ENCODE data around the gene REEP6. TPM values are rescaled to one million over a fixed set of nuclear protein-coding genes. Genes with fewer than 3 reads are reported as not detected.

The REEP6 gene
- total RNA-seq, 2 experiments from 2014 or later = 2.0 to 2.4 TPM

DNA sequence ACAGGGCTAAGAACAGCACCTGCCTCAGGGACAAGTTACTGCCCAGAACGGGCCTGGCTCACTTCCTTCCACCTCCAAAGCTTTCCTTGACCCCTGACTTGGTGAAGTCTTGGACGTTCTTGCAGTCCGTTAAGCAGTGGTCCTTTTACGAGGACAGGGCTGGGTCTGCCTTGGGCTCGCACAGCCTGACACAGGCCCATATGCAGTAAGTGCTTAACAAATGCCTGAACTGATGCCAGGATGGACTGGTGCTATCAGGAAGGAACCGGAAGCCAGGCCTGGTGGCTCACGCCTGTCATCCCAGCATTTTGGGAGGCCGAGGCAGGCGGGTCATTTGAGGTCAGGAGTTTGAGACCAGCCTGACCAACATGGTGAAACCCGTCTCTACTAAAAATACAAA, 31.1 kb downstream of the REEP6 start:
- DNase-seq = no peak
- Mint-ChIP-seq H3K27me3 (peaks cover 29% of the 10 kb centered on the region), H3K4me1 (ENCODE audit: low read depth) (peaks cover 6% of the 10 kb centered on the region), H3K9me3 (no peaks in the 10 kb centered on the region), H3K36me3 (ENCODE audit: low read depth) (no peaks in the 10 kb centered on the region), H3K4me3 (no peak overlapping the region), H3K27ac (no peak overlapping the region)
- intact Hi-C loops (cut with micrococcal nuclease) = no loop called here
- ChIA-PET CTCF (interaction anchor here (1.5 kb wide), 1 partner anchor 25 kb away, joined by 4 read pairs; no protein-coding TSS in a partner anchor), POLR2A (no interaction called here)
- TF ChIP-seq, protein P1, sequence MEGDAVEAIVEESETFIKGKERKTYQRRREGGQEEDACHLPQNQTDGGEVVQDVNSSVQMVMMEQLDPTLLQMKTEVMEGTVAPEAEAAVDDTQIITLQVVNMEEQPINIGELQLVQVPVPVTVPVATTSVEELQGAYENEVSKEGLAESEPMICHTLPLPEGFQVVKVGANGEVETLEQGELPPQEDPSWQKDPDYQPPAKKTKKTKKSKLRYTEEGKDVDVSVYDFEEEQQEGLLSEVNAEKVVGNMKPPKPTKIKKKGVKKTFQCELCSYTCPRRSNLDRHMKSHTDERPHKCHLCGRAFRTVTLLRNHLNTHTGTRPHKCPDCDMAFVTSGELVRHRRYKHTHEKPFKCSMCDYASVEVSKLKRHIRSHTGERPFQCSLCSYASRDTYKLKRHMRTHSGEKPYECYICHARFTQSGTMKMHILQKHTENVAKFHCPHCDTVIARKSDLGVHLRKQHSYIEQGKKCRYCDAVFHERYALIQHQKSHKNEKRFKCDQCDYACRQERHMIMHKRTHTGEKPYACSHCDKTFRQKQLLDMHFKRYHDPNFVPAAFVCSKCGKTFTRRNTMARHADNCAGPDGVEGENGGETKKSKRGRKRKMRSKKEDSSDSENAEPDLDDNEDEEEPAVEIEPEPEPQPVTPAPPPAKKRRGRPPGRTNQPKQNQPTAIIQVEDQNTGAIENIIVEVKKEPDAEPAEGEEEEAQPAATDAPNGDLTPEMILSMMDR (IDR thresholded peaks at IDR 0.05) = no peak
- no peak for ATAC-seq

DNA sequence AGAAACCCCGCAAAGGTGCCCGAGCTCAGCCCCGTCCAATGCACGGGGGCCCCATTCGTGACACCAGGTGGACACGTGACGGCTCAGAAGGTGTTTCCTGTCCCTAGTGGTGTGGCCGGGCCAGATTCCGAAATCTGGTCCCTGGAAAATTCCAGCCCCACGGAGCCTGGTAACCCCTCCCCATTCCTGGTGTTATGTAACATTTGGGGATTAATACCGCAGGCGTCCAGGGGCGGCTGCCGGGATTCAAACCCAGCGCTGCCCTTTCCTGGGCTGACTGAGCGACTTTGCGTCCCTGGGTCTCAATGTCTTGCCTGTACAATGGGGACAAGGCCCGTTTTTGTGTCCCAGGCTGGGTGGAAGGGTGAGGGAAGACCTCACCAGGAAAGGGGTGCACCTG, 31.9 kb downstream of the REEP6 start:
- ChIA-PET POLR2A (interaction anchor here (1.4 kb wide), 1 partner anchor 57 kb away, joined by 3 read pairs; no protein-coding TSS in a partner anchor), CTCF (interaction anchor here (1.5 kb wide), 1 partner anchor 24 kb away, joined by 4 read pairs; no protein-coding TSS in a partner anchor)
- DNase-seq (no peak), ATAC-seq (no peak)
- peaks cover 6% of the 10 kb centered on the region for H3K4me1 Mint-ChIP-seq (ENCODE audit: low read depth)
- H3K36me3 Mint-ChIP-seq (ENCODE audit: low read depth) = no peaks in the 10 kb centered on the region
- TF ChIP-seq, protein P1 (IDR thresholded peaks at IDR 0.05) = no peak
- intact Hi-C loops (cut with micrococcal nuclease) = no loop called here
- H3K27me3 Mint-ChIP-seq = peaks cover 31% of the 10 kb centered on the region
- H3K4me3 Mint-ChIP-seq = no peak overlapping the region
- H3K9me3 Mint-ChIP-seq = no peaks in the 10 kb centered on the region
- H3K27ac Mint-ChIP-seq = no peak overlapping the region

DNA sequence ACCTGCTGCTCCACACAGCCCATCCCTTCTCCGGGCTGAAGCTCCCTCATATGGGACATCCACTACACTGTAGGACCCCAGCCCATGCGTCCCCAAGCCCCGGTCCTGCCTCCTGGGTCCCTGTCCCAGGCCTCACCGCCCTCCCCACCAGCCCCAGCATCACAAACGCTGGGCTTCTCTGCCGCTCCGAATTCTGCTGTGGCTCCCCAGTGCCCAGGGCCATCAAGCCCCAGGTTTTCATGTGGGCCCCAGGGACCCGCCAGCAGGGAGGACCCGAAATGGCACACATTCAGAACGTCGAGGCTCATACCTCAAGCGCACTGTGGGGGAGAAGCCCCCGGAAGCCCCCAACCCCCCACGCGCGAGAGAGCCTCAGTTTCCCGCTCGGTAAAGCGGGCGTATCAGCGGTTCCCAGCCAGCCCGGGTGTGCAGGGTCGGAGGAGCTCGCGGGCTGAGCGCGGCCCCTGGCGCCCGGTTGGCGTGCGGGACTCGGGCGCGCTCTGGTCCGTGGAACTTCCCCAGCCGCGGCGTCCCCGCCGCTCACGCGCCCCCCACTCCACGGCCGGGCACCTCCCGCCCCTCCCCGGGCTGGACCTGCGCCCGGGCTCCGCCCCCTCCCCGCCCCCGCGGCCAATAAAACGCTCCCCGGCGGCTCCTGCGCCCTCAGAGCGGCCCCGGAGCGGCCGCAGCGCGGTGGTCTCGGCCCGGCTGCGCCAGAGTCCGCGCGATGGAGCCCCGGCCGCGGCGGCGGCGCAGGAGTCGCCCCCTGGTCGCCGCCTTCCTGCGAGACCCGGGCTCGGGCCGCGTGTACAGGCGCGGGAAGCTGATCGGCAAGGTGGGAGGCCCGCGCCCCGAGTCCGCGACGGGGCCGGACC, 32.7 kb downstream of the REEP6 start, which contains the start of gene PLK5:
PLK5 (plus strand) TSS at position 666 of the 875 bp plus-strand sequence. CDS start 2,920 bp downstream, outside the sequence.
- CTCF ChIA-PET = no interaction called here
- Mint-ChIP-seq H3K27me3 (peaks cover 31% of the 10 kb centered on the region), H3K9me3 (no peaks in the 10 kb centered on the region), H3K36me3 (ENCODE audit: low read depth) (no peaks in the 10 kb centered on the region), H3K4me1 (ENCODE audit: low read depth) (peaks cover 6% of the 10 kb centered on the region), H3K27ac (no peak within 1 kb of the TSS), H3K4me3 (no peak within 1 kb of the TSS)
- POLR2A ChIA-PET = interaction anchor here (1.4 kb wide), 1 partner anchor 57 kb away, joined by 3 read pairs; no protein-coding TSS in a partner anchor
- intact Hi-C loops (cut with micrococcal nuclease) = no loop called here
- DNase-seq (no peak), ATAC-seq (no peak)
- TF ChIP-seq, protein P1 (IDR thresholded peaks at IDR 0.05) = no peak

DNA sequence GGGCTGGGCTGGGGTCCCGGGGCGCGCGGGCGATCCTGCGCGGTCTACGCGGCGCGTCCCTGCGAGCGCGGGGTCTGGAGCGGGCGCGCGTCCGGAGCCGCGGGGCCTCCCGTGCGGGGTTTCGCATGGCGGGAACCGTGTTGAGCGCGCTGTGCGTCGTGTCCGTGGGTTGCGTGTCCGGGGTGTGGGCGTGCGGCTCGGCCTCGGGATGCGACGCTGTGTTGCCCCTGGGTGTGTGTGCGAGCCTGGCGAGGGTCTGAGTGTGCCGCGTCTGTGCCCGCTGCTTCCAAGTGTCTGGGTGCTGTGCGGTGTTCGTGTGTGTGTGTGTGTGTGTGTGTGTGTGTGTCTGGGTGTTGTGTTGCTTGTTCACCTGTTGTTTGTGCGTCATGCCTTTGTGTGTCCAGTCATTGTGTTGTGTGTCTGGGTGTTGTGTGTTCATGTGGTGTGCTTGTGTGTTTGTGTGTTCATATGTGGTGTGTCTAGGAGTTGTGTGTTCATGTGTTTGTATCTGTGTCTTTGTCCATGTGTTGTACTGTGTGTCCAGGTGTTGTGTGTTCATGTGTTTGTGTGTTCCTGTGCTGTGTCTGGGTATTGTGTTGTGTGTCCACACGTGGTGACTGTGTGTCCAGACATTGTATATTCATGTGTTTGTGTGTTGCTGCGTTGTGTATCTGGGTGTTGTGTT, 33.4 kb downstream of the REEP6 start:
- intact Hi-C loops (cut with micrococcal nuclease) = no loop called here
- ChIA-PET CTCF (no interaction called here), POLR2A (interaction anchor here (1.4 kb wide), 1 partner anchor 58 kb away, joined by 3 read pairs; no protein-coding TSS in a partner anchor)
- H3K36me3 Mint-ChIP-seq (ENCODE audit: low read depth) = no peaks in the 10 kb centered on the region
- H3K9me3 Mint-ChIP-seq = no peaks in the 10 kb centered on the region
- peaks cover 31% of the 10 kb centered on the region for H3K27me3 Mint-ChIP-seq
- H3K4me1 Mint-ChIP-seq (ENCODE audit: low read depth) = peaks cover 6% of the 10 kb centered on the region
- H3K27ac Mint-ChIP-seq = no peak overlapping the region
- DNase-seq (no peak), ATAC-seq (no peak)
- TF ChIP-seq, protein P1 (IDR thresholded peaks at IDR 0.05) = no peak
- H3K4me3 Mint-ChIP-seq = no peak overlapping the region

DNA sequence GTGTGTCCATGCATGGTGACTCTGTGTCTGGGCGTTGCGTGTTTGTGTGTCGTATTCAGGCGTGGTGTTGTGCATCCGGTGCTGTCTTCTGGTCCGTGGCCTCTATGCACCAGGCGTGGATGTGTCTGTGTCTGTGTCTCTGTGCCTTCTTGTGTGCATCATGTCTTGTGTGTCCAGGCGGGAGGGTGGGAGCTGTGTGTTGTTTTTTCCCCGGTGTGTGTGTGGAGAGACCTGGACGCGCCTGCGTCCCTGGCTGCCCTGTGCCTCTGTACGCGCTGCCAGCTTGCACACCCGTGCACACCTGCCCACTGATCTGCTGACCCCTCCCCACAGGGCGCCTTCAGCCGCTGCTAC, 34.0 kb downstream of the REEP6 start:
- no peaks in the 10 kb centered on the region for H3K36me3 Mint-ChIP-seq (ENCODE audit: low read depth)
- TF ChIP-seq, protein P1 (IDR thresholded peaks at IDR 0.05) = no peak
- no peak overlapping the region for H3K27ac Mint-ChIP-seq
- H3K4me3 Mint-ChIP-seq = no peak overlapping the region
- ChIA-PET CTCF (no interaction called here), POLR2A (no interaction called here)
- ATAC-seq (no peak), DNase-seq (no peak)
- intact Hi-C loops (cut with micrococcal nuclease) = no loop called here
- peaks cover 6% of the 10 kb centered on the region for H3K4me1 Mint-ChIP-seq (ENCODE audit: low read depth)
- no peaks in the 10 kb centered on the region for H3K9me3 Mint-ChIP-seq
- H3K27me3 Mint-ChIP-seq = peaks cover 31% of the 10 kb centered on the region

Measured in activated CD8-positive, alpha-beta T cell treated with anti-CD3 and anti-CD28 coated beads for 36 hours (primary cell).